Activated T-cell treated with anti-CD3 and anti-CD28 coated beads, Interleukin-2, amount 50 U/mL, for 48 hours (primary cell): ENCODE measurements around the gene PRIMPOL.
A peak's percentile ranks its signal among the peaks of the same experiment; 100 is the strongest.
"Not testable (repeated sequence)": the region's sequence is repeated elsewhere in the genome, so short reads cannot be mapped to it uniquely, and the experiment has no call there.

ENCODE experiments used
- DNase-seq, 2 experiments: peaks; one replicate each; pipeline ENCODE4 v3.0.0-alpha.2; 2020

Gene PRIMPOL, protein sequence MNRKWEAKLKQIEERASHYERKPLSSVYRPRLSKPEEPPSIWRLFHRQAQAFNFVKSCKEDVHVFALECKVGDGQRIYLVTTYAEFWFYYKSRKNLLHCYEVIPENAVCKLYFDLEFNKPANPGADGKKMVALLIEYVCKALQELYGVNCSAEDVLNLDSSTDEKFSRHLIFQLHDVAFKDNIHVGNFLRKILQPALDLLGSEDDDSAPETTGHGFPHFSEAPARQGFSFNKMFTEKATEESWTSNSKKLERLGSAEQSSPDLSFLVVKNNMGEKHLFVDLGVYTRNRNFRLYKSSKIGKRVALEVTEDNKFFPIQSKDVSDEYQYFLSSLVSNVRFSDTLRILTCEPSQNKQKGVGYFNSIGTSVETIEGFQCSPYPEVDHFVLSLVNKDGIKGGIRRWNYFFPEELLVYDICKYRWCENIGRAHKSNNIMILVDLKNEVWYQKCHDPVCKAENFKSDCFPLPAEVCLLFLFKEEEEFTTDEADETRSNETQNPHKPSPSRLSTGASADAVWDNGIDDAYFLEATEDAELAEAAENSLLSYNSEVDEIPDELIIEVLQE

DNA sequence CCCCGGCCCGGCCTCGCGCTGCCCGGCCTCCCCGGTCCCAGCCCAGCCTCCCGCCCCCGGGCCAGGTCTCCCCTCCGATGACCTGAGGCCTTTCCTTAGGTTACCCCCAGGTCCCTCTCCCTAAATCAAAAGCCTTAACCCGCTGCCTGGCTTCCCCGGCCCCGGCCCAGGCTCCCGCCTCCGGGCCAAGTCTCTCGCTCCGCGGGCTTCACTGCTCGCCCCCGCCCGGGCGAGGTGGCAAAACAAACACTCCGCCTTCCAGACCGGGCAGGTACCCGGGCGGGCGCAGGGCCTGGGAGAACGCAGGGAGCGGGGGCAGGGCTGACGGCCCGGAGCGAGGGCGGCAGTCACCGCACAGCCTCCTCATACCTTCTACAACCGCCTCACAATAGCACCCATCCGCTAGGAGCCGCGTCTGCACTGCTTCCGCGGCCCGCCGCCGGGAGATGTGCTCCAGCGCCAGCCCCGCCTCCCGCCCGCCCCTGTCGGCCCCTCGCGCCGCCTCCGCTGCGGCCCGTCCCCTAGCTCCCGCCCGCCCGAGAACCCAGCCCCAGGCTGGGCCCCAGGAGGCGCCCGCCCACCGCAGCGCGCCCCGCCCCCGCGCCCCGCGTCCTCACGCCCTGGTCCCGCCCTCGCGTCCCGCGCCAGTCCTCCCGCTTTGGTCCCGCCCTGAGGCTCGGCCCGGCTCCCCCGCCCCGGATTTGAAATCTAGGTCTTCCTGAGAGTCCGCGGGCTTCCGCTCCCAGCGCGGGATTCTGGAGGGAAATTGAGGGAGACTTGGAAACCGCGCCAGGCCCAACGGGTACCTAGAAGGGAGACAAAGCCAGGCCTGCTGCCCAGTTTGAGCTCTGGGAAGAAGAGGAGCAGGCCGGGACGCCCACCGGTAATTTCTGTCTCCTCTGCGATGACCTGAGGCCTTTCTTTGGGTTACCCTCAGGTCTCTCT is at the start of gene PRIMPOL, which contains the start of gene CASP3:
PRIMPOL (plus strand) TSS at position 713 of the 945 bp plus-strand sequence. CDS start 7,403 bp downstream, outside the sequence.
CASP3 (minus strand) TSS at position 422 of the 945 bp plus-strand sequence. CDS start 10,994 bp downstream, outside the sequence.
- peak; percentile 98 to 99 for DNase-seq

DNA sequence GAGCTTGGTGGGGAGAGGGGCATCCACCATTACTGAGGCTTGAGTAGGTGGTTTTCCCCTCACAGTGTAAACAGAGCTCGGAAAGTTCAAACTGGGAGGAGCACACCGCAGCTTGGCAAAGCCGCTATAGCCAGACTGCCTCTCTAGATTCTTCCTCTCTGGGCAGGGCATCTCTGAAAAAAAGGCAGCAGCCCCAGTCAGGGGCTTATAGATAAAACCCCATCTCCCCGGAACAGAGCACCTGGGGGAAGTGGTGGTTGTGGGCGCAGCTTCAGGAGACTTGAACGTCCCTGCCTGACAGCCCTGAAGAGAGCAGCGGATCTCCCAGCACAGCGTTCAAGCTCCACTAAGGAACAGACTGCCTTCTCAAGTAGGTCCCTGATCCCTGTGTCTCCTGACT is 48.6 kb upstream of the PRIMPOL start:
- DNase-seq: not testable (repeated sequence)

- not testable (repeated sequence) for DNase-seq
Measured at GRCh38 chr4:184602857-184603256, 46.7 kb upstream of the PRIMPOL start.

GRCh38 chr4:184607429-184607828 is 42.1 kb upstream of the PRIMPOL start:
- not testable (repeated sequence) for DNase-seq

DNA sequence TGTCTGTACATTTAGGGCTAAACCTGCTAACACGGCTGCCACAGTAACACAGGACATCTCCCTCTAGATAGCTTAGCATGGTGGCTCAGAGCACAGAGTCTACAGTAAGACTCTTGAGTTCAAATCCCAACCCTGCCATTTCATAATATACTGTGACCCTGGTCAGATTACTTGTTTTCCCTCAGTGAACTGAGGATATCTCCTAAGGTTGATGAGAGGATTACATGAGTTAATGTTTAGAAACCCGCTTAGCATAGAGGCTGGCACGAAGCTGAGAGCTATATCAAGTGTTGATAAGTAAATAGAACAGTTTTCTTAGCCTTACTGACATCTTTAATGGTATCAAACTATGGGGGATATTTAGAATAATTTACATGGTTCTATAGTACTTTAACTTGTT is 37.5 kb upstream of the PRIMPOL start:
- no peak for DNase-seq

DNA sequence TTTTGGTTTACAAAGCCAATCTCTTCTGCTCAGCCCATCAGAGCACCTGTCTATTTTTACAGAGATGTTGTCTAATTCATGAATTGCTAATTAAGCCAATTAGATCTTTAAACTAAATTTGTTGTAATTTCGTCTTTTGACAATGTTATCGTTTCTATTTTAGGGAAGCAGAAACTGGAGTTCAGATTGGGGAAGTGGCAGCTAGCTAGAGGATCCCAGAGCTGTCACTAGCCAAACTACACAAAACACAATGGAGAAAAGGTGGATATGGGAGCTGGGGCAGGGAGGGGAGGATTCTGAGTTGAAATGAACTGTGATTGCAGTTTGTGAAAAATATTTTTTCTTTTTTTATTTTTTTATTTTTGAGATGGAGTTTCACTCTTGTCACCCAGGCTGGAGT is 36.1 kb upstream of the PRIMPOL start:
- no peak for DNase-seq

- no peak for DNase-seq
Measured at GRCh38 chr4:184614509-184614908, 35.0 kb upstream of the PRIMPOL start.

- not testable (repeated sequence) for DNase-seq
Measured at GRCh38 chr4:184616168-184616567, 33.4 kb upstream of the PRIMPOL start.

GRCh38 chr4:184616633-184617551 is 32.6 kb upstream of the PRIMPOL start:
- DNase-seq: no peak

- DNase-seq: no peak
Measured at GRCh38 chr4:184617600-184618196, 31.8 kb upstream of the PRIMPOL start.

GRCh38 chr4:184620212-184620867 is 29.2 kb upstream of the PRIMPOL start:
- no peak for DNase-seq

DNA sequence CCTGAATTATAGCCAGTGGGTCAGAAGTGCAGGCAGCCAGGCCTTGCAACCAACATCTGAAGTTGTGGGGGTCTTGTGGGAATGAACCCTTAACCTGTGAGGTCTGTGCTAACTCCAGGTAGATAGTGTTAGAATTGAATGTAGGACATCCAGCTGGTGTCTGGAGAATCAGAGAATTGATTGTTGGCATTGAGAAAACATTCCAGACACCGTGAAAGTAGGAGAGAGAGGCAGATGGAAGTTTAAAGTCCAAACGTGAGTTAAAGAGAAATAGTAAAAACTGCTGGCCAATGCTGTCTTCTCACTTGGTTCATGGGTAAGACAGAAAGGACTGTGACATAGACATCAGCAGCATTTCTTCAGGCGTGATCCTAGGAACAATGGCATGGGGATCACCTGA is 28.0 kb upstream of the PRIMPOL start:
- no peak for DNase-seq

DNA sequence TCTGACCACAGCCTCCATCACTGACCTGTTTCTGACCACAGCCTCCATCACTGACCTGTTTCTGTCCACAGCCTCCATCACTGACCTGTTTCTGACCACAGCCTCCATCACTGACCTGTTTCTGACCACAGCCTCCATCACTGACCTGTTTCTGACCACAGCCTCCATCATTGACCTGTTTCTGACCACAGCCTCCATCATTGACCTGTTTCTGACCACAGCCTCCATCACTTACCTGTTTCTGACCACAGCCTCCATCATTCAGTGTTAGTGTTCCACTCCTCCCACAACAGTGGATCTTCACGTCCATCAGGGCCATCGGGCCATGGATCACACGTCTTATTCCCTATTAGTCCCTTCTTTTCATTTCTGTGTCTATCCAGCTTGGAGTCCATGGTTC is 25.0 kb upstream of the PRIMPOL start:
- not testable (repeated sequence) for DNase-seq

- no peak for DNase-seq
Measured at GRCh38 chr4:184624972-184625554, 24.5 kb upstream of the PRIMPOL start.

DNA sequence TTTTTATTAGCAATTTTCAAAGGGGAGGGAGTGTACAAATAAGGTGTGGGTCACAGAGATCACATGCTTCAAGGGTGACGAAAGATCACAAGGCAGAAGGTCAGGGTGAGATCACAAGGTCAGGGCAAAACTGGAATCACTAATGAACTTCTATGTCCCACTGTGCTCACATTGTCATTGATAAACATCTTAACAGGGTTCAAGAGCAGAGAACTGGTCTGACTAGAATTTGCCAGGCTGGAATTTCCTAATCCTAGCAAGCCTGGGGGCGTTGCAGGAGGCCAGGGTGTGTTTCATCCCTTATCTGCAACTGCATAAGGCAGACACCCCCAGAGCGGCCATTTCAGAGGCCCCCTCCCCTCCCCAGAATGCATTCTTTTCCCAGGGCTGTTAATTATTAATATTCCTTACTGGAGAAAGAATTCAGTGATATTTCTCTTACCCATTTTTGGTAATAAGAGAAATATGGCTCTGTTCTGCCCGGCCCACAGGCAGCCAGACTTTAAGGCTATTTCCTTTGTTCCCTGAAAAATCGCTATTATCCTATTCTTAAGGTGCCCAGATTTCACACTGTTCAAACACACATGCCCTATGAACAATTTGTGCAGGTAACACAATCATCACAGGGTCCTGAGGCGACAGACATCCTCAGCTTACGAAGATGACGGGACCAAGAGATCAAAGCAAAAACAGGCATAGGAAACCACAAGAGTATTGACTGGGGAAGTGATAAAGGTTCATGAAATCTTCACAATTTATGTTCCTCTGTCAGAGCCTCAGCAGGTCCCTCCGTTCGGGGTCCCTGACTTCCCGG is 23.5 kb upstream of the PRIMPOL start:
- peak in 1 of 2 experiments; percentile 25 for DNase-seq

DNA sequence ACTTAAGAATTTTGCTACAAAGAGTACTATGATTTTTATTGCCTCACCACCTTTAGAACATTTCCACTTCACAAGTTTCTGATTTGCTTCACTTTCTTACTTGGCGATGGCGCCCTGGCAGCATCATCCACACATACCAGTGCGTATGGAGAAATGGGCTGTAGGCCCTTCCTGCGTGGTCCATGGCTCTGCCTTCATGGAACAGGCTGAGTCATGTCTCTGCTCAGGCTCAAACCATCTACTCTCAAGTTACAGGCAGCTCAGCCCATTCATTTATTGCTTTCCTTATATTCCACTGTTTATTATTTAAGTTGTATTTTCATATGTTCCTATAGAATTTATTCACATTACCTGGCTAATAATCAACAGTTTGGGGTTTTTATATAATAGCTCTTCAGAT is 21.4 kb upstream of the PRIMPOL start:
- DNase-seq: no peak

DNA sequence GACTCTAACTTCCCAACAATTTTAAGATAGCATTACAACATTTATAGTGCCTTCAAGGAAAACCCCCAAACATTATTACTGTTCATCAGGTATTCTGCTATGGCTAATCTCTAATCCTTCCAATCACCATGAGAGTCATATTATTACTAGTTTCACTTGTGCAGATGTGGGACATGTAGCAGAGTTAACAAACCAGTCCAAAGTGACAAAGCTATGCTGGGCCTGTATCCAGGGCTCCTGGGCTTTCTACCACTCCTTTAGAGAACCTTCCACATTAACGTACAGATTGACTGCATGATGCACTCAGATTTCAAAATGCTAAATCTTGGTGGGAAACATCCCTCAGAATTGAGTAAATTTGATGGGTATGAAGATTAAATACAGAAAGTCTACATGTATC is 16.7 kb upstream of the PRIMPOL start:
- DNase-seq: no peak

- no peak for DNase-seq
Measured at GRCh38 chr4:184635381-184635780, 14.2 kb upstream of the PRIMPOL start.

DNA sequence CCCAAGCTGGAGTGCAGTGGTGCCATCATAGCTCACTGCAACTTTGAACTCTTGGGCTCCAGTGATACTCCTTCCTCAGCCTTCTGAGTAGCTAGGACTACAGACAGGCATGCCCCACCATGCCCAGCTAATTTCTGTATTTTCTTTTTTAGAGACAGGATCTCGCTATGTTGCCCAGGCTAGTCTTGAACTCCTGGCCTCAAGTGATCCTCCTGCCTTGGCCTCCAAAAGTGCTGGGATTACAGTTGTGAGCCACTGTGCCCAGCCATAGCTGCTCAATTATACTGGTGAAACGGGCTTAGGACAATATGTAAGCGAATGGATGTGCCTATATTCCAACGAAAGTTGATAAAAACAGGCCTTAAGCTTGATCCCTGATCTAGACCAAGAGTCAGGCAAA is 13.4 kb upstream of the PRIMPOL start:
- DNase-seq: no peak

DNA sequence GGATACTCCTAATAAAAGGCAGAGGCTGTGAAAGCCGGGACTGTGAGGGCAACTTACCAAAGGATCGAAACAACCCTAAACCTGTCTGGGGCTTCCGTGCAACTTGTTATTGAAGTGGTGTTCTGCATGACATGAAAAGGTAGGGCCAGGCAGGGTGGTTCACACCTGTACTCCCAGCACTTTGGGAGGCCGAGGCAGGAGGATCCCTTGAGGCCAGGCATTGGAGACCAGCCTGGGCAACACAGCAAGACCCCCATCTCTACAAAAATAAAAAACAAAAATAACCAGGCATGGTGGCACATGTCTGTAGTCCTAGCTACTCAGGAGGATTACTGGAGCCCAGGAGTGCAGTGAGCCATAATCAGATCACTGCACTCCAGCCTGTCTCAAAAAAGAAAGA is 12.6 kb upstream of the PRIMPOL start:
- no peak for DNase-seq
